ENCODE data around the gene LNX1.

LNX1 gene

GRCh38 chr4:53598901-53599300, 7.6 kb upstream of the LNX1 start:
- DNase-seq, result no peak

- DNase-seq, result no peak
These were observed 7.2 kb upstream of the LNX1 start for GRCh38 chr4:53598483-53598882.

GRCh38 chr4:53596901-53597300, 5.6 kb upstream of the LNX1 start:
- DNase-seq, result no peak

GRCh38 chr4:53595834-53596233, 4.5 kb upstream of the LNX1 start:
- no peak for DNase-seq

GRCh38 chr4:53595204-53595603, 3.9 kb upstream of the LNX1 start:
- no peak for DNase-seq

GRCh38 chr4:53593765-53594164, 2.5 kb upstream of the LNX1 start:
- no peak for DNase-seq

GRCh38 chr4:53592686-53593501, 1.6 kb upstream of the LNX1 start:
- no peak for DNase-seq

GRCh38 chr4:53592122-53592521, 836 bp upstream of the LNX1 start:
- DNase-seq, result no peak

- no peak for DNase-seq
These were observed 1.1 kb downstream of the LNX1 start for GRCh38 chr4:53590187-53590586.

- DNase-seq, result no peak
These were observed 1.8 kb downstream of the LNX1 start for GRCh38 chr4:53589511-53589910.

GRCh38 chr4:53587135-53587534, 4.2 kb downstream of the LNX1 start:
- DNase-seq, result no peak

- DNase-seq, result no peak
These were observed 5.0 kb downstream of the LNX1 start for GRCh38 chr4:53586121-53586816.

- DNase-seq, result no peak
These were observed 6.6 kb downstream of the LNX1 start for GRCh38 chr4:53584658-53585057.

- no peak for DNase-seq
These were observed 7.8 kb downstream of the LNX1 start for GRCh38 chr4:53583513-53583912.

- DNase-seq, result no peak
These were observed 9.1 kb downstream of the LNX1 start for GRCh38 chr4:53582194-53582593.

GRCh38 chr4:53580274-53580673, 11.0 kb downstream of the LNX1 start:
- DNase-seq, result no peak

GRCh38 chr4:53579826-53580225, 11.5 kb downstream of the LNX1 start:
- no peak for DNase-seq

- no peak for DNase-seq
These were observed 14.5 kb downstream of the LNX1 start for GRCh38 chr4:53576676-53577372.

- DNase-seq, result no peak
These were observed 15.1 kb downstream of the LNX1 start for GRCh38 chr4:53576071-53576617.

- no peak for DNase-seq
These were observed 15.7 kb downstream of the LNX1 start for GRCh38 chr4:53575552-53575951.

- no peak for DNase-seq
These were observed 16.8 kb downstream of the LNX1 start for GRCh38 chr4:53574528-53574927.

- no peak for DNase-seq
These were observed 17.6 kb downstream of the LNX1 start for GRCh38 chr4:53573696-53574095.

- DNase-seq, result no peak
These were observed 18.7 kb downstream of the LNX1 start for GRCh38 chr4:53572600-53572994.
